ENCODE data around the gene EVA1A.

Gene EVA1A

DNA sequence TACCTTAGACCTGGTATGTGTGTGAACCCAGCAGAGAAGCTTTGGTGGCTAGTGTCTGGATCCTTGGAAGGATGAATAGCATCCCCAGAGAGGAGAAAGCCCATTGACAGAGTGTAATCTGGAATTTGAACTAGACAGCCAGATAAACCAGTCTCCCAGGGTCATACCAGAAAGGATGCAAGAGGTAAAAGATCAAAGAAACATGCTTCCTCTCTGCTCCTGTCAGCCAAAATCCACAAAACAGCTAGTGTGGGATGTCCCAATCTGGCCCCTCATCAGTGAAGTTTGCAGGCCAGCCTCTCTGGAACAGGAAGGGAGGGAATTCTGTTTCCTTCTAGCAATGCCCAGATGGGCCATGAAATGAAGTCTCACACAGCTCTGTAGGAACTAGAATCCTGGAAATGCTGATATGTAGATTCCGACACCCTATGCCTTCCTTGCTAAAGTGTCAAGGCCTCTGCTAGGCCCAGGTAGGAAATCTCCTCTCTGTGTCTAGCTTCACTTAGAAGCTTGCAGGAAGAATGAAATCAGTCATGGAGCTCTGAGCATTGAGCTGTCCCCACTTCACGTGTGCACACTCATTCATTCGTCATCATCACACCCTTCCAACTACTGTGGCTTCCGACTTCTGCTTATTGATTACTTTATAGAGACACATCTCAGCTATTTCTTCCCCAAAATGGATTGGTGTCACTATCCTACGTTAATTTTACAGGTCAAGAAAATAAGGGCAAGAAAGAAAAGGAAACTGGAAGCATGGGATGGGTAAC, 38.0 kb downstream of the EVA1A start:
- in situ Hi-C loops (cut with MboI; ENCODE audit: low sequenced_read_pairs): no loop called here

DNA sequence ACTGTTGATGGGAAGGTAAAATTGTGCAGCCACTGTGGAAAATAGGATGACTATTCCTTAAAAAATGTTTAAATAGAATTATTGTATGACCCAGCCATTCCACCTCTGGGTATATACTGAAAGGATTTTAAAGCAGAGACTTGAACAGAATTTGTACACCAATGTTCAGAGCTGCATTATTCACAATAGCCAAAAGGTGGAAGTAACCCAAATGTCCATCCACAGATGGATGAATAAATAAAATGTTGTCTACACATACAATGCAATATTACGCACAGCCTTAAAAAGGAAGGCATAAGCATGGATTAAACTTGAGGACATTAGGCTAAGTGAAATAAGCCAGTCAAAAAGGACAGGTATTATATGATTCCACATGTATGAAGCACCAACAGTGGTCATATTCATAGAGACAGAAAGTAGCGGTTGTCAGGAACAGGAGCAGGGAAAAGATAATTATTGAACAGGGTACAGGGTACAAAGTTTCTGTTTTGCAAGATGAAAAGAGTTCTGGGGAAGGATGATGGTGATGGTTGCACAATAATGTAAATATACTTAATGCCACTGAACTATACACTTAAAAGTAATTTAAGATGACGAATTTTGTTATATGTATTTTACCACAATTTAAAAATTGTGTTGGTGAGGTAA, 39.4 kb downstream of the EVA1A start:
- in situ Hi-C loops (cut with MboI; ENCODE audit: low sequenced_read_pairs): no loop called here

DNA sequence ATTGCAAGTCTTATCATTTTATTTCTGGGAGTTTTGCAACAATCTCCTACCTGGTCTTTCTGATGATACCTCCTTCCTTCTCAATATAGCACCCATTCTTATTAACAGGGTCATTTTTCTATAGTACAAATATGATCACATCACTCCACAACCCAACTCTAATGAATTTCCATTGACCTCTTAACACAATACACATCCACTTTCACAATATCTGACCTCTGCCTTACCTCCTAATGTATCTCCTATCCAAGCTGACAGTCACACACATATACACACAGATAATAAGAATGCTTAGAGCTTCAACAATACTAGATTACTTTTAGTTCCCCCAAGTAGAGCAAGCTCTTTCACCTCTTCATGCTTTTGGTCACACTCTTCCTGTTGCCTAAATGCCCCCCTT, 40.9 kb downstream of the EVA1A start:
- in situ Hi-C loops (cut with MboI; ENCODE audit: low sequenced_read_pairs): no loop called here

DNA sequence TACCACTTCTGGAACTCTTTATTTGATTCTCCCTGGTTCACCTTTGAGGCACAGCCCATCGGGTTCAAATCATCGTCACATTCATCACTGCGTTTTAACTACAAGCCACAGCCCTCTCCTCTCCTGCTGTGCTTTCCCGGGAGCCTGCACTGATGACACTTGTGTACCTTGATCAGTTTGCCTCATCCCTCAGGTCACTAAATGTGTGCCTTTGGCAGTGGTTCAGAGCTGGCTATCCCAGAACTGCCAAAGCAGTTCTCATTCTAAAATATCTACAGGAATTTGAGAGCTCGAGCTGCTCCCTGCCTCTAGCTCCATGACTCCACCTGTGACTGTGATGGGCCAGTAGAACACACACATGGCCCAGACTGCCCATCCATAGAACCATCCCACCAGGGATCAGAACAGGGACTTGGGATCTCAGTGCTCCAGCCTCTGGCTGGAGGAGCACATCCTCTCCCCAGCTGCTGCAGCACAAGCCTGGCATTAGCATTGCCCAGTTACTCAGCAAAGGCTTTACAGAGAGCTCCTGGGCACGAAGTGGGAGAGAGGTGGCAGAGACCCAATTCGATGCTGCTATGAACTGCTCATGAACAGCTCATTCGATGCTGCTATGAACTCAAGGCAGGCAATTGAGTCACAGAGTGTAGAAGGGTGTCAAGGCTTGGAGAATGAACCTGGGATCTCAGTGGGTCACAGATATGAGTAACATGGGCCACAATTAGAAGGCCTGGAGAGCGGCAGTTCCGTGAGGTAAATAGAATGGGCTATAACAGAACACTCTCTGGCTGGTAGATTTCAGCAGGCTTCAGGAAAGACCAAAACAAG, 41.9 kb downstream of the EVA1A start:
- in situ Hi-C loops (cut with MboI; ENCODE audit: low sequenced_read_pairs): no loop called here

DNA sequence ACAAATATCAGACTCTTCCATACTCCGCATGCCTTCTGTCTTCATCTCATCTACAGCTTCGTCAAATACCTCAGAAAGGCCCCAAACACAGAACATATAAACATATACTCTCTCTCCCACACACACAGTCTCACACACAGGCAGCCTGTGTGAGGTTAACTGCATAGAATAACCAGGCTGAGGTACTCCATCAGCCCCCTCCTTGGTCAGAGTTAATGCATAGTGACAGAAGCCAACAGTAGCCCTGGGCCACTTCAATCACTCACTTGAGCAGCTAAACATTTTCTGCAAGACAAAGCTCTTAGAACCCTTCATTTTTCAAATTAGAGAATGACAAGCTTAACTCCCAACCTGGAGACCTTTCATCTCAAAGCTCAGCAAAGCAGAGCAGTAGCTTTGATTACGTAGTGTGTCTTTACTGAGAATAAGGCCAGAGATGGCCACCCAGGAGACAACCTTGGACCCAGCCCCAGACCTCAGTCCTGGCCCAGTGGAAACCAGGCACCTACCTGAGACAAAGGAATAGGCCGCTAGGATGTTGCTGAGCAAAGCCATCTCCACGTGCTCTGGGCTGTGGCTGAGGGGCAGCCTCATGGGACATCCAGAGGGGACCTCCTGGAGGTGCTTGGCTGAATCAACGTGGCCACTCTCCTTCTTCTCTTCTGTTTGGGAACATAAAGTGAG, 43.0 kb downstream of the EVA1A start:
- in situ Hi-C loops (cut with MboI; ENCODE audit: low sequenced_read_pairs): no loop called here

DNA sequence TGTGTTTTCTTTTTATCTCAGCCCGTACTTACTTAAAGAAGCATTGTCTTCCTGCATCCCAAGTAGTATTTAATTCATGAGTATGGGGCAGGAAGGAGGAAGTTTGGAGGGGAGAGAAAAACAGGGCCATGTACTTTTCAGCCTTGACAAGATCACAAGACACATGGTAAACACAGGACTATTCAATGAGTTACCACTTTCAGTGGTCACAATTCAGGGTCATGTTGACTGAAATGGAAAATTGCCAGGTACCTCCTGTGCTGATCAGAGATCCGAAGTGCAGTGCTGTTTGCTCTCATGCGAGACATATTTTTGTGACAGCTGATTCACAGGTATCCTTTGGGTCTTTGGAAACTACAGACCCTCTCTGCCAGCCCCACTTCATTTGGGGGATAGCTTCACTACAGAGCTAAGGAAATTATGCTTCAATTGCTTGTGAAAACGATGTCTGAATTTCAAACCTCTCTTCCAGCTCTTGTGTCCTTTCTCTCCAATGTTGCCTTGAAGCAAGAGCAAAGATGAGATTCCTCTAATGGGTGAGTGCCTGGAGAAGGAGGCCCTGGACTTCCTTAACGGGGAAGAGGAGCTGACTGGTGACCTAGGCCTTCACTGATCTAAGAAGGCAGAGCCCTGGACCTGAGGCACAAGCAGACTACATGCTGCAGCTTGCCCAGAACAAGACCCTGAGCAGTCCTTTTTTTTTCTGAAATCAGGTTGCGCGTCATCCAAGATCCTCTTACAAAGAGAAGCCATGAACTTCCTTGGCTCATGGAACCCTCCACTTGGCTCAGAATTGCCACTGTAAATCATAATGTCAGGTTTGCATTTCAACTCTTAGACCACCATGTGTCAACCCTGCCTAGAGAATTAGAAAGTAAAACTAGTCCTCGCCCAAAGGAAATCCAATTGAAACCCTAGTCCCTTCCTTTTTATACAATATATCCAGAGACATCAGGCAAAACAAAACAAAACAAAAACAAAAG, 44.1 kb downstream of the EVA1A start:
- in situ Hi-C loops (cut with MboI; ENCODE audit: low sequenced_read_pairs): no loop called here

DNA sequence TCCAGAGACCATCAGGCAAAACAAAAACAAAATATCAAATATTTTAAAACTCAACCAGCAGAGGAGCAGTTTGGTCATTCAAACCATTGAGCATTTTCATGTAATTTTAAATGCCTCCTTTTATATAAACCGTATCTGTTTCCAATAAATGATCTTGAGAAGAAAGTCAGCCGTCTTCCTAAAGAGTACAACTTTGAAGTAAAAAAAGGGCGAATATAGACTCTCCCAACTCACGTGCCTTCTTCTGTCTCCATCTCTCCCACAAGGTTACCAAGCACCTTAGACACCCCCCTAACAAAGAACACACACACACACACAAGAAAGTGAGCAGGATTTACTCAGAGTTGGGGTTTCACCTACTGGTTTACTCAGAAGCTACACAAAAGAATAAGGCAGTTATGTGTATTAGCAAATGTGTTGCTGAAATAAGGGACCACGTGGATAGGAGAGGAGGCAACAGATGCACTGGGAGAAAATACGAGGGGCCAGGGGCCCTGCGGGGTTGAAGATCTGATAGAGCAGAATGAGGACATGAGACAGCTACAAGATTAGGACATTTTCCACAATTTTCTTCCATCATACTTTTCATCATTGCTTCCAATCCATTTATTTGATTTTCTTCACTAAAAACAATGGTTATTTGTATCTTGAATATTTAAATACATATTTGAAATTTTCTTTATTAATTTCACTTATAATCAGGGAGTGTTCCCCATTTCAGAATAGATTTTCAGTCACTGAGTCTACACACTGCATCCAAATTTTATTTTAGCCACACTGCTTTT, 45.0 kb downstream of the EVA1A start:
- in situ Hi-C loops (cut with MboI; ENCODE audit: low sequenced_read_pairs): no loop called here

DNA sequence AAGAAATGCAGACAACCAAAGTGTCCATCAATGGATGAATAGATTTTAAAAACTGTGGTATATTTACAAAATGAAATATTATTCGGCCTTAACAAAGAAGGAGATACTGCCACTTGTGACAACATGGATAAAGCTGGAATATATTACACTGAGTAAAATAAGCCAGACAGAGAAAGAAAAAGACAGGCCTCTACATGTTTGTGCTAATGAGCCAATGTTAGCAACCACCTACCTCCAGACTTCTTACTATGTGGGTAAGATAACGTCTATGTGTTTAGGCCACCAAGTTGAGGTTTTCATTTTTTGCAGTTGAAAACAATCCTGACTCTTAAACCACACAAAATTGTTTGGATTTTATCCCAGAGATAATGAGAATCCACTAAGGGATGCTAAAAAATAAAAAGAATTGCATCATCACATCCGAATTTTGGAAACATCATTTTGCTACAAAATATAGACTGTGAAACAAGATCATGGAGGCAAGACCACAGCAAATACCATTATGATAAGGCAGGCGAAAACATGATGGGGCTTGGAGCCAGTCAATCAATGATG, 47.0 kb downstream of the EVA1A start:
- in situ Hi-C loops (cut with MboI; ENCODE audit: low sequenced_read_pairs): no loop called here

DNA sequence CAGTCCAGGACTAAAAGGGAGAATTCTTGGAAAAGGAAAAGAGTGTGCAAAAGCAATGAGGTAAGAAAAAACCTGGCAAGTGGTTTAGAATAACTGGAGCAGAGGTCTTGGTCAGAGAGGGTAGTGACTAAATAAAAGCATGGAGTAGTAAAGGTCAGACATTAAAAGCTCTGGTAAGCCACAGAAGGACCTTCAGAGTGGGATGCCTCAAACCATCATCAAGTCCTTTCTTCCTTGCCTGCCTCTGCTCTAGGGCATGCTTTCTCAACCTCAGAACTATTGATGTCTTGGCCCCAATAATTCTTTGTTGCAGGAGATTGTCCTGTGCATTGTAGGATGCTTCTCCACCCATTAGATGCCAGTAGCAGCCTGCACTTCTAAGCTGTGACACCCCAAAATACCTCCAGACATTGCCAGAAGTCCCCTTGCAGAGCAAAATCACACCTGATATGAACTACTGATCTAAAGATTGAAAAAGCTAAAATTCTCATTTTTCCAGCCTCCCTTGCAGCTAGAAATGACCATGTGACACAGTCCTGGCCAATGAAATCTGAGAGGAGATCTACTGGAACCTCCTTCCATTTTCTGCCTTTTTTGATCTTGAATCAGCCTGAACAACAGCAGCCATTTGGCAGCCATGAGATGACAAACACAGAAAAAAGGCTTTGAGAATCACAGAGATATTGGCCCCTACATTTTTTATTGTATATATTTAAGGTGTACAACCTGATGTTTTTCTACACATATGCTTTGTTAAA, 48.1 kb downstream of the EVA1A start:
- in situ Hi-C loops (cut with MboI; ENCODE audit: low sequenced_read_pairs): no loop called here

DNA sequence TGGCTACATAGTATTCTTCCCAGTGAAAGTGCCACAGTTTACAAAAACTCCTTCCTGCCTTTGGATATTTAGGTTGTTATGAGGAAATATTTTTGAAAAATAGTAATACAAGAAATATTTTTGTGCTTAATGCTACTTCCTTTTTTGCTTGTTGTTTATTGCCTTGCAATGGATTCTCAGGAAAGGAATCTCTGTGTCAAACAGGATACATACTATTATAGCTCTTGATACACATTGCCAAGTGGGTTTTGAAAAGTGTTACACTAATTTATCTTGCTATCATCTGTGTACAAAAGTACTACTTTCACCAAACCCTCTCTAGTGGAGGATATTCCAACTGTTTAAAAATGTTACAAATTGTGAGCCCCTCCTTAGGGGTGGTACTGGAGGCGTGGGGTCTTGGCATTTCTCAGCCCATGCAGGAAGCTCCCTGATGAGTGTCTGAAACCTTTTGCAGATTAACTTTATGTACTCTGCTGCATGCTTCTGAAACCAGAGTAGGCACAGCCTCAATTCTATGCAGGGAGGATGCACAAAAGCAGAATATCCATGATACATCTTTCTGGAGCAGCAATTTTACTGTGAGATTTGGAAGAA, 54.5 kb downstream of the EVA1A start:
- in situ Hi-C loops (cut with MboI; ENCODE audit: low sequenced_read_pairs): no loop called here

DNA sequence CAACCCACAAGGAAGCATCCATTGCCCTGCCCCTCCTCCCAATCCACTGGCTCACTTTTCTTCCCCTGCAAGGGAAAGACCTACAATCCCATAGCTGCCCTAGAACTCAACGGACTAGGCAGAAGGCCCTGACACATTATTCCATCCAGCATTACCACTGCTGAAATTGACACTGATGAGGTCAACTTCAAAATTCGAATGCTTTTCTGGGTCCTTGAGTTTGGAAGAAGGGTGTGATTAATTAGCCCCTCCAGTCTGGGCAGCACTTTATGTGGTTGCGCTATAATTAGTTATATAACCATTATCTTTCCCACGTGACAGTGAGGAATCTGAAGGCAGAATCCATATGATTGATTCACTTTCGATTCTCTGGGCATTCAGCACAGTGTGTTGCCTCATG, 55.7 kb downstream of the EVA1A start:
- in situ Hi-C loops (cut with MboI; ENCODE audit: low sequenced_read_pairs): no loop called here

DNA sequence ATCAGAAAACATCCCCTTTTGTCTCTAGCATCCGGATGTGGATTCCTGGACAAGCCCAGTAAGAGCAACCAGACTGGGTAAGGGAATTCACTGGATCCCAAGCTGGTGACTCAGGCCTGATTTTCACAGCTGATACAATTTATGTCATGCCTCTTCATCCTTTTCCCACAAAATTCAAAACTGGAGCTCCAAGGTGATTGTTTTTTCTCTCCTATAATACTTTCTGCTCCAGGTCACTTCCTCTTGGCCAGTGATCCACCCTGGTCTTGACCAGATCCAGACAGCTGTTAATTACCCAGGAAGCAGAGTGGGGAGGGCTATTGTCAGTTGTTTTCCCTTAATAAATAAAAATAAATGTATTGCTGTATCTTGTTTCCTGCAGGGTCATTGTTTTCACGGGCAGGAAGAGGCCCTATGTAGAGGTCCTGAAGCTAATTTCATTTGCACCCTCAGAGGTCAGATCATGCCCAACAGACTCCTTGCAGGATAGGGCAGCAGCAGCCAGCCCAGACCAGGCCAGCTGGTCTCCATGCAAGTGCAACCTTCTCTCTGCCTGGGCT, 57.6 kb downstream of the EVA1A start:
- in situ Hi-C loops (cut with MboI; ENCODE audit: low sequenced_read_pairs): no loop called here

DNA sequence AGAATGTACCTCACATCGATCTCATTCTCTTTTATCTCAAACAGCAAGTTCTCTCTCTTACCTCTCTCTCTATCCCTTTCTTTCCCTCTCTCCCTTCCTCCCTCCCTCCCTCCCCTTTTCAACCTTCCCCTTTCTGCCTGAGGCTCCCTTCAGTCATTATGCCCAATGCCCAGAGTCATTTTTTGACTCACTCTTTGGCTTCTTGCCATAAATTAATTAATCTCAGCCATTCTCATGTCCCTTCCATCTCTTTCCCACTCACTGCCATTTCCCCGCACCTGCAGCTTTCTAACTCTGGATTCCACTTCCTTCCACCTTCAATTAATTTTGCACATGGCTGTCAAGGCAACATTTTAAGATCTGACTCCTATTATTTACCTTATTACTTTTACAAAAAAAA, 60.1 kb downstream of the EVA1A start:
- in situ Hi-C loops (cut with MboI; ENCODE audit: low sequenced_read_pairs): no loop called here

DNA sequence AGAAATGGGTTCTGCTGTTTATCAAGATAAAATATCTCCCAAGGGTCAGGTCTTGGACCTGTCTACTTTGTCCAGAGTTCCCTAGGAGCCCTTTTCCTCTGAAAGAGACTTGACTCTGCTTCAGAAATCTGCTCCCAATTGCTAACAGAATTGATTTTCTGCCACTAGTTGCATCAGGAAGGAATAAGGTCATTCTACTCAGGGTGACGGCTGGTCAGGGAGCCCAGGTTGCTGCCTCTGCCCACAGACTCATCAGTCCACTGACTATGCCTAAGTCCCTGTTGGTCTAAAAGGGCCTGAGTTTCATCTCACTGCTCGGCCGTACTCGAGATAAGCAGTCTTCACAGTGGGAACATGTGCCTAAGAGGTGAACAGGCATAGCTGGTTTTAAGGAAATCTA, 61.2 kb downstream of the EVA1A start:
- in situ Hi-C loops (cut with MboI; ENCODE audit: low sequenced_read_pairs): no loop called here

DNA sequence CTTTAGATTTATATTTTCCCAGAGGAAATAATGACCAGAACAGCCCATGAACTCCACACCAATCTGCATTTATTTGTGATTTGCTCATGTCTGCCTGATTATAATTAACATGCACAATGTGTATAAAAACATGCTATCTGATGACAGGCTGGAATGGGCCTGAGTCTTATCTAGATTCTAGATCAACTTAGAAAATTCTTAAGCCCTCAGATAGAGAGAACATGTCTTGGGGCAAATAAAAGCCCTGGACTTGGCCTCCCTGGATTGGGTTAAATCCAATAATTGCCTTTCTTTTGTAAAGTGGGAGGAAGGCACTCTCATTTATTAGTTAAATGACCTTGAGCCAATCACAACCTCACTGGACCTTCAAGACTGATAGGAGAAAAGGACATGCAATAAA, 61.8 kb downstream of the EVA1A start:
- in situ Hi-C loops (cut with MboI; ENCODE audit: low sequenced_read_pairs): no loop called here

DNA sequence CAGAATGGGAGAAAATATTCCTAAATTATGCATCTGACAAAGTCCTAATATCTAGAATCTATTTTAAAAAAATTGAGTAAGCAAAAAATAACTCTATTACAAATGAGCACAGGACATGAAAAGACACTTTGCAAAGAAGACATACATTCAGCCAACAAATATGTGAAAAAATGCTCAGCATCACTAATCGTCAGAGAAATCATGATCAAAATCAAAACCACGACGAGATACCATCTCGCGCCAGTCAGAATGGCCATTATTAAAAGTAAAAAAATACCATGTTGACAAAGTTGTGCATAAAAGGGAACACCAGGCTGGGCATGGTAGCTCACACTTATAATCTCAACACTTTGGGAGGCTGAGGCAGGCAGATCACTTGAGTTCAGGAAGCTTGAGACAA, 63.5 kb downstream of the EVA1A start:
- in situ Hi-C loops (cut with MboI; ENCODE audit: low sequenced_read_pairs): no loop called here

DNA sequence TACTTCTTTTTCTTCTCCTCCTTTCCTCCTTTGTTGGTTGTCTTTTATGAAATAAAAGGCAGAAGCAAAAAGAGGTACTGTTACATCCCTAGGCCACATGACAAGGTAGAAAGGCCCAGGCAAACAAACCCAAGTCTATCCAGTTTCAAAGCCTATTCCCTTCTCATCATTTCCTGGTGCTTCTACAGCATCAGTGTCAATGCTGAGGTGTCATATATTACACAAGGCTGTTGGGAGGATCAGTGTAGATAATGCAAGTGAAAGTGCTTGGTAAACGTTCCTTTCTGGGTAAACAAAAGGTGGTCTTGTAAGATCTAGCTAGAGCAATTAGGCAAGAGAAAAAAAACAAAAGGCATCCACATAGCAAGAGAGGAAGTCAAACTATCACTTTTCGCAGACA, 64.9 kb downstream of the EVA1A start:
- in situ Hi-C loops (cut with MboI; ENCODE audit: low sequenced_read_pairs): no loop called here
